HUES64 (cell line): ENCODE measurements around the gene PRM3.
A peak's percentile ranks its signal among the peaks of the same experiment; 100 is the strongest.

Experiments used
- H3K27ac ChIP-seq: 2 replicates; pipeline ENCODE4 v1.7.0; 2013; ENCODE audit warnings: low read depth, low read length, inconsistent platforms
- H3K27me3 ChIP-seq: 2 replicates; pipeline ENCODE4 v1.6.1; 2013; ENCODE audit warnings: mild to moderate bottlenecking, low read length; ENCODE audit not compliant: insufficient read depth
- H3K36me3 ChIP-seq: 2 replicates; pipeline ENCODE4 v1.6.1; 2013; ENCODE audit warnings: mild to moderate bottlenecking, low read length; ENCODE audit not compliant: insufficient read depth
- H3K4me1 ChIP-seq: 2 replicates; pipeline ENCODE4 v1.6.1; 2013; ENCODE audit warnings: mild to moderate bottlenecking, low read length, moderate library complexity; ENCODE audit not compliant: insufficient read depth
- H3K4me3 ChIP-seq: 2 replicates; pipeline ENCODE4 v1.5.1; 2013; ENCODE audit warnings: mild to moderate bottlenecking, low read length, moderate library complexity
- H3K9ac ChIP-seq: 2 replicates; pipeline ENCODE4 v1.6.1; 2013; ENCODE audit warnings: mild to moderate bottlenecking, low read depth, low read length
- H3K9me3 ChIP-seq: 2 replicates; pipeline ENCODE4 v1.6.1; 2013; ENCODE audit warnings: low read depth, low read length; ENCODE audit not compliant: insufficient read depth
- WGBS: fragments of 150-250, 120-280 bp; methylation state at CpG from one replicate; pipeline ENCODE4 v1.1.7; 2013; ENCODE audit warnings: missing lambda C conversion rate; 5-methylcytosine and 5-hydroxymethylcytosine counted together

PRM3 gene

DNA sequence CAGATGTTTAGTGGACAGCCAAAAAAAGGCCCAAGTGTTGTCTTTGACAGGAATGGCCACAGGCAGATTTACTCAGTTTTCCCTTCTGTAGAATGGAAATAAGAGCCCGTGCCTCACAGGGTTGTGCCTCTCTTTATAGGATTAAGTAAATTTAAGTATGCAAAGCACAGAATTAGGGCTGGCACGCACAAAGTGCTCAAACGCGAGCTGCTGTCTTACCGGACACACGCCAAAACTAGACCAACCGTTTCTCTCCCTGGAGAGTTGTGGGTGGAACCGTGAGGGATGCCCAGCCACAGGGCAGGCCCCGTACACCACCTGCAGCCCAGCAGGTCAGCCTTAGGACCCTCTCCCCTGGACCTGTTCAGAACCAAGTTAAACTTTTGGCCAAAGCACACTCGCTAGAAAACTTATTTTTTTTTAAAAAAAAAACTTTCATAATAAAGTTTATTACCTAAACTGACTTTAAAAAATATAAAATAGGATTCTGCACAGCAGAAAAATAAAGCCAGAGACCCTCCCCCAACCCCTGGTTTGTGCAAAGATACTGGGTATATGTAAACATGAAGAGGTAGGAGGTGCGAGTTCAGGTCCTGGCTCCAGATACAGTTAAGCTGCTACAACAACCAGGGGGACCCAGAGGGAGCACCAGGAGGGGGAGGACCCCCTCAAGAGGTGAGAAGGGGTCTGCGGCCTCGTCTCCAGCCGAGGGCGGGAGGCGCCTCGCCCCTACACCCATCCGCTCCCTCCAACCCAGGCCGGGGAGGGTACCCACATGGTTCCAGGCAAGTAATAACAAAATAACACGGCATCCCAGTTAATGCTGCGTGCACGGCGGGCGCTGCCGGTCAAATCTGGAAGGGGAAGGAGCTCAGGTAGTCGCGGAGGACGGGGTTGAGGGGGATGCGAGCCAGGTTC is 19.2 kb downstream of the PRM3 start:
- peaks cover 11% of the 10 kb centered on the region for H3K4me1 ChIP-seq
- peaks cover 23% of the 10 kb centered on the region for H3K36me3 ChIP-seq
- peak overlapping the region; percentile 78 for H3K9ac ChIP-seq
- no peaks in the 10 kb centered on the region for H3K9me3 ChIP-seq
- peak overlapping the region; percentile 77 for H3K4me3 ChIP-seq
- no peak overlapping the region for H3K27ac ChIP-seq
- H3K27me3 ChIP-seq, result peaks cover 6% of the 10 kb centered on the region; the same call in 1 of the 2 replicates
- WGBS, result 39% methylated on average over 28 of the region's 29 CpGs

DNA sequence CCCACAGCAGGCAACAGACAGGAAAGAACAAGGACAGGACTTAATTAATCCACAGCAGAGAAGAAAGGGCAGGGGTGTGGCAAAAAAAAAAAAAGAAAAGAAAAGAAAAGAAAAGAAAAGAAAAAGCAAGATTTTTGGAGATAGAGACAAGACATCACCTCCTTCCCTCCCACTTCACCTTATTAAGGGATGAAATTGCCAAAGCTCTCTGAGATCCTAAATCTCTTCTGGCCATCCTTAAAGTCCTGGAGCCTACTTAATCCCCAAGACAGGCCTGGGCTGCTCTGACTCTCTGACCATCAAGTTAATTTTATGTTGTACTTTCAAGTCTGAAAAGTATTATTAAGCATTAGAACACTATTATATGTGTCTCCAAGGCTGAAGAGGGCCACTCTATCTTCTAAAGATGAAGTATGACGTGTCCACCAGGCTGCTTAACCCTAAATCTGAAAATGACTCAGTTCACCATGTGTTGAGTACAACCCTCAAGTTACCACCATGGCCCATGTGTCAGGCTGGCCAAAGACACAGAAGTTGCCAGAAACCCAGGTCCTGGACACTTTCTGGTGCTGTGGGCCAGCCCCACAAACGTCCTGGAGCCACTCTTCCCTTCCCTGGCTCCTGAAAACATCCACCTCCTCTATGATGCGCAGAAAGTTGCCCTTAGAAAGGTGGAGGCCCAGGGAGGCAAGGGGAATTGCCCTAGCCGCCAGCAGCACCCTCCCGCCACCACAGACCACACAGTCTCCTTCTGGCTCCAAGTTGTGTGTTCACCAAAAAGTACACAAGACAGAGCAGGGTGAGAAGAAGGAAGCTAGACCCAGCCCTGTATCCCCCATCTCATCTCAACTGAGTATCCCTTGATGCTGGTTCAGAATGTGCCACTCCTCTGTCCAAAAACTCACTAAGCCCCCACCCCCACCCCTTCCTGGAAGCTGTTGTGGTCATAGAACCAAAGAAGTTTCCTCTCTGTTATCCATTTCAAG is 20.1 kb downstream of the PRM3 start:
- Histone ChIP-seq H3K27me3 (peaks cover 6% of the 10 kb centered on the region; the same call in 1 of the 2 replicates), H3K4me1 (peaks cover 11% of the 10 kb centered on the region), H3K4me3 (peak overlapping the region; percentile 77), H3K9me3 (no peaks in the 10 kb centered on the region), H3K27ac (no peak overlapping the region), H3K36me3 (peaks cover 23% of the 10 kb centered on the region), H3K9ac (no peak overlapping the region)
- 87% methylated on average over 5 of the region's 5 CpGs for WGBS

DNA sequence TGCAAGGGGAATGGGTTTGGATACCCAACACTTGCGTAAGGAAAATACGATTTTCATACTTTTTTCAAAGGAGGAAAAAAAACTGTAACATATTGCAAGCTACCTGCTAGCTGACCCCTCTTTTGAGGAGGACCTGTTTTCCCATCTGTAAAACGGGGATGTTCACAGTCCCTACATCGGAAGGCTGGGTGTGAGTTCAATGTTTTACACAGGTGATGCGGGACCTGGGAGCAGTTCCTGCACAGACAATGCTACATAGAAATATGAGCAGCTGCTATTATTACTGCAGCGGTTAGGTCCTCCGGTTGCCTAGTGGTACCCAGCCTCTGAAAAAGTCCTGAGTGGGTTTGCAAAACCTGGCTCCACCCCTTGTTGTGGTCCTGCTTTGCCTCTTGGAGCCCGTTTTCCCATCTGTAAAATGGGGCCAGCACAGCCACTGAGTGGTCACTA is 20.9 kb downstream of the PRM3 start:
- Histone ChIP-seq H3K4me1 (peaks cover 11% of the 10 kb centered on the region), H3K4me3 (no peak overlapping the region), H3K9ac (no peak overlapping the region), H3K36me3 (peaks cover 23% of the 10 kb centered on the region), H3K27me3 (peaks cover 6% of the 10 kb centered on the region; the same call in 1 of the 2 replicates), H3K27ac (no peak overlapping the region), H3K9me3 (no peaks in the 10 kb centered on the region)
- WGBS, result 94% methylated on average over 8 of the region's 8 CpGs

DNA sequence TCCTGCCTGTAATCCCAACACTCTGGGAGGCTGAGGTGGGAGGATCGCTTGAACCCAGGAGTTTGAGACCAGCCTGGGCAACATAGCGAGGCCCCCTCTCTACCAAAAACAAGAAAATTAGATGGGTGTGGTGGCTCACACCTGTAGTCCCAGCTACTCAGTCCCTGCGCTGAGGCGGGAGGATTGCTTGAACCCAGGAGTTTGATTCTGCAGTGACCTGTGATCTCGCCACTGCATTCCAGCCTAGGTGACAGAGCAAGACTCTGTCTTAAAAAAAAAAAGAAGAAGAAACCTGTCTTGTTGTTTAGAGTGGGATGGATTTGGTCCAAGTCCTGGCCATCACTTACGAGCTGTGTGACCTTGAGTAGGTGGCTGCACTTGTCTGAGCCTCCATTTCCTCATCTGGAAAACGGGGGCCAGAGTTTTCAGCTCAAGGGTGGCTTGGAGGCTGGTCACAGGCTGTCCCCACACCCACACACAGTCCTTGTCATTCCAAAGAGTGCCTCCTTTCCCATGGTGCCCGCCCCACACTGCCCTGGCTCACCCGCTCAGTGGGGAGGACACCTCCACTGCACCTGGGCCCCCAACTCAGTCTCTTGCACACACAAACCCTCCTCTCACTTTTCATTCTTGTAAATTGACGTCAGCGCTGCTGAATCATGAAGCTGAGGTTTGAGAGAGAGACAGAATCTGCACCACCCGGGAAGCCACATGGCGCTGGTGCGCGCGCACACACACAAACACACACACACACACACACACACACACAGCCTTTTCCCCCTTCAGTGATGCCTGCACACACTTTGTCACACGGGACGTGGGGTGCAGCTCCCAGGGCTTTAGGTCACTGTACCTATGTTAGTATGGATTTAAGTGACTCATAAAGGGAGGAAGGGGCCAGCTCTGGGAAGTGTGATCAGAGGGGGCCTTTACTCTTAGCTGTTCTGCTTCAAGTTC is 21.6 kb downstream of the PRM3 start:
- H3K36me3 ChIP-seq, result peaks cover 23% of the 10 kb centered on the region
- 89% methylated on average over 18 of the region's 18 CpGs for WGBS

DNA sequence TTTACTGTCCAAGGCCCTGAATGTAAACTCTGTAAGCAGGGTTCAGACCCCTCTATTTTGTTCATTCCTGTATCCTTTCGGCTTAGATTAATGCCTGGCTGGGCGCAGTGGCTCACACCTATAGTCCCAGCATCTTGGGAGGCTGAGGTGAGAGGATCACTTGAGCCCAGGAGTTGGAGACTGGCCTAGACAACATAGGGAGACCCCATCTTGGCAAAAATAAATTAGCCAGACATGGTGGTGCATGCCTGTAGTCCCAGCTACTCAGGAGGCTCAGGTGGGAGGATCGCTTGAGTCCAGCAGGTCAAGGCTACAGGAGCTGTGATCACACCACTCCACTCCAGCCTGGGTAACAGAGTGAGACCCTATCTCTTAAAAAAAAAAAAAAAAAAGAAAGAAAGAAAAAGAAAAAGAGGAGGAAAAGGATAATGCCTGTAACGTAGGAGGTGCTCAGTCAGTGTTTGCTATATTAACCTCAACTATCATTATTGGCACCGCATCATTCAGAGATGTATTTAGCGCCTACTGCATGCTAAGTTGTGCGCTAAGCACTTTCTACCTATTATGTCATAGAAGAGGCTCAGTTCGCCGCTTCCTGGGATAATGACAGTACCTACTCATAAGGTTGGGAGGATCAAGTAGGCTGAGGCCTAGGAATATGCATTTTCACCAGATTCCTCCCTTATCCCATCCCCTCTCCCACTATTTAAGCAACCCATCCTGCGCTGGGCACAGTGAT is 22.5 kb downstream of the PRM3 start:
- Histone ChIP-seq H3K36me3 (peaks cover 23% of the 10 kb centered on the region), H3K4me1 (peaks cover 7% of the 10 kb centered on the region)
- WGBS, result 95% methylated on average over 8 of the region's 10 CpGs

More for the DNA sequence above, 21.6 kb downstream of the PRM3 start:
- Histone ChIP-seq H3K4me3 (no peak overlapping the region), H3K27ac (no peak overlapping the region), H3K9ac (no peak overlapping the region), H3K9me3 (no peaks in the 10 kb centered on the region), H3K4me1 (peaks cover 8% of the 10 kb centered on the region), H3K27me3 (peaks cover 6% of the 10 kb centered on the region; the same call in 1 of the 2 replicates)

DNA sequence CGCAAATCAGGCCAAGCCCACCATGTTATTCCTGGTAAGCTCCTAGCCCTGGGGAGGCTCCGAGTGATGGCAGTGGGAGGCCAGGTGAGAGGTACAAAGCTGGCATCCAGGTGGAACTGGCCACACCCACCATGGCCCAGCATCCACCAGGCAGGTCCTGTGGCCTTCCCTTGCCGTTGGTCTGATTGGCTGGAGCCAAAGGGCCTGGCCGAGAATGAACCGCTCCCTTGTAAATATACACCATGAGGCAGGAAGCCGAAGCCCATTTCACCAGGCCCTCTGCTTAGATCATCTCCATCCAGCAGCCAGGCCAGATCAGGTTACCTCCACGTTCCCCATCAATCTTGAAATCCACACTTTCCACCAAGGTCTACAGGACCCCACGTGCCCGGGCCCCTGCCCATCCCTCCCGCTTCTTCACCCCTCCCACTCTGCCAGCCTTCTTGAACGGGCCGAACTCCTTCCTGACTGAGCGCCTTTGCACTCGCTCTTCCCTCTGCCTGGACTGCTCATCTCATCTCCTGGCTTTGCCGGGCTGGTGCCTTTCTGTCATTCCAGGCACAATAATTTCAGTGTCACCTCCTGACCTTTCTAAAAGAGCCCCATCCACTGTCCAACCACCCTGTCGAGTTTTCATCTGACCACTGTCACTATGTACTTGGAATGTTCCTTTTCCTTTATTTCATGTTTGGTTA is 23.2 kb downstream of the PRM3 start:
- H3K9ac ChIP-seq, result no peak overlapping the region
- WGBS, result 79% methylated on average over 16 of the region's 16 CpGs
- H3K9me3 ChIP-seq, result no peaks in the 10 kb centered on the region
- H3K4me1 ChIP-seq, result peaks cover 7% of the 10 kb centered on the region
- peaks cover 4% of the 10 kb centered on the region; the same call in 1 of the 2 replicates for H3K27me3 ChIP-seq
- H3K27ac ChIP-seq, result no peak overlapping the region
- no peak overlapping the region for H3K4me3 ChIP-seq
- peaks cover 23% of the 10 kb centered on the region for H3K36me3 ChIP-seq

More for the DNA sequence above, 22.5 kb downstream of the PRM3 start:
- H3K27me3 ChIP-seq, result peaks cover 6% of the 10 kb centered on the region; the same call in 1 of the 2 replicates
- H3K4me3 ChIP-seq, result no peak overlapping the region
- H3K9me3 ChIP-seq, result no peaks in the 10 kb centered on the region
- no peak overlapping the region for H3K27ac ChIP-seq
- H3K9ac ChIP-seq, result no peak overlapping the region

DNA sequence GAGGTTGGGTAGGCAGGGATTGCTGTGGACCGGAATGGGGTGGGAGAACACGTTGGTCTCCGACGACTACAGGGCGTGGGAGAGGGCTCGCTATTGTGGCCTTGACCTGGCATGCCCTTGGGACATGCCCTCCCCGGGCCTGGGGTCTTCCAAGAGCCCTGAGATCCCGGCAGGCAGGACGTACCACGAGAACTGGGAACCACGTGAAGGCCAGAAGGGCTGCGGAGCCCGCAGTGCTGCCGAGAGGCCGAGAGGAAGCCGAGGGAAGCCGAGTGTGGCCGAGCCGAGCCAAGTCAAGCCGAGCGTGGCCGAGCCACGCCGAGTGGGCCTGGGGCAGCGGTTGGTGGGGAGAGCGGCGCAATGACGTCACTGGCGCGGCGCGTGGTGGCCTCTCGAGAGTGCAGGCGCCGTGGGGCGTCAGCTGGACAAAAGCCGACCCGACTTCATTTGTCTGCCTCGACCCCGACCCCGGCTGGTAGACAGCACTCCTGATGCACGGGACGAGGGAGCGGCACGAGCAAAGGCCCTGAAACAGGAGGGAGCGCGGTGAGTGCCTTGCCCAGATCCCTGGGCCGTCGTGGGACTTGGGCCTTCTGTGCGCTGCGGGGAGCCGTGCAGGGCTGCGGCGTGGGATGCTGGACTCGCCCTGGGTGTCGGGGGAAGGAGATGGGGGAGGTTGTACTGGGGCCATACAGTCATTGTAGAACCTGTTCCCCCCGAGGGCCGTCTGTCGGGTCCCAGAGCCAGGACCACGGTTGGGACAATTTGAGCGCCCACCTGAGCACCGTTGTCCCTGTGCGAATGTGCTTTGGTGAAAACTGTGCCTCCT is 24.0 kb downstream of the PRM3 start:
- H3K4me1 ChIP-seq, result peaks cover 7% of the 10 kb centered on the region
- no peaks in the 10 kb centered on the region for H3K9me3 ChIP-seq
- no peak overlapping the region for H3K9ac ChIP-seq
- no peak overlapping the region for H3K4me3 ChIP-seq
- H3K27me3 ChIP-seq, result no peaks in the 10 kb centered on the region
- peaks cover 23% of the 10 kb centered on the region for H3K36me3 ChIP-seq
- no peak overlapping the region for H3K27ac ChIP-seq
- 94% methylated on average over 63 of the region's 63 CpGs for WGBS

DNA sequence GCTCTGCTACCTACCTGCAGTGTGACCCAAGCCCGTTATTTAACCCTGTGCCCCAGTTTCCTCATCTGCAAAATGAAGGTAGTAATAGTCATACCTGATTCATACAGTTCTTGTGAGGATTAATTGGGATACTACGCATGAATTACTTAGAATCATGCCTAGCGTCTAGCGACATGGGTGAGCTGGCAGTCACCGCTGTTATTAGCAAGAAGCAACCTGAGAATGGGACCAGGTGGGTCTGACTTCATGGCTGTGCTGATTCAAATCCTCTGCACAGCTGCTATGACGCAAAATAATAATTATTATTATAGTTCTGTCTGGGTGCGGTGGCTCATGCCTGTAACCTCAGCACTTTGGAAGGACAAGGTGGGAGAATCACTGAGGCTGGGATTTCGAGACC is 25.3 kb downstream of the PRM3 start:
- no peak overlapping the region for H3K9ac ChIP-seq
- WGBS, result 93% methylated on average over 8 of the region's 8 CpGs
- no peaks in the 10 kb centered on the region for H3K27me3 ChIP-seq
- H3K9me3 ChIP-seq, result no peaks in the 10 kb centered on the region
- H3K36me3 ChIP-seq, result peaks cover 12% of the 10 kb centered on the region
- no peak overlapping the region for H3K4me3 ChIP-seq
- H3K4me1 ChIP-seq, result no peaks in the 10 kb centered on the region; the same call in 1 of the 2 replicates
- no peak overlapping the region for H3K27ac ChIP-seq

DNA sequence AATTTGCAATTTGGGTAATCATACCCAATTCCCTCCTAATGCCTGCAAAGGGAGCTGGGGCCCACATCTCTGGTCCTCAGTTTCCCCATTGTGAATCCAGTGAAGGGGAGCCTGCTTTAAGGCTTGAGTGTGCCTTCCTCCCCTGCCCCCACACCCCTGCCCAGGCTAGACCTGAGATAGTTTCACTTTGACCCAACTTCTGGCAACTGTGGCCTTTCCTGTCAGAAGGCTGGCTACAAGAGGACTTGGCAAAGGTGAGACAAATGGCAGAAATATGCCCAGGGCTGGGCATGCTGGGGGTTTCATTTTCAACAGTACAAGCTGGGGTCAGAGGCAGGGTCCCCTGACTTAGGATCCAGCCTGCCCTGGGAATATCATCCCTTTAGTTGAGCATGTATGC is 27.4 kb downstream of the PRM3 start:
- Histone ChIP-seq H3K27me3 (no peaks in the 10 kb centered on the region), H3K27ac (no peak overlapping the region), H3K4me3 (no peak overlapping the region), H3K9ac (no peak overlapping the region), H3K36me3 (no peaks in the 10 kb centered on the region), H3K9me3 (no peaks in the 10 kb centered on the region), H3K4me1 (no peaks in the 10 kb centered on the region)
